GM12801 (cell line): ENCODE results near the gene USP46.

ENCODE experiments used
- TF ChIP-seq, protein P1 (sequence below): IDR thresholded peaks from one replicate; pipeline ENCODE4 v1.5.1; 2011; ENCODE audit warnings: control low read depth; ENCODE audit not compliant: insufficient read length; ENCODE audit errors: extremely low read depth

The USP46 gene

DNA sequence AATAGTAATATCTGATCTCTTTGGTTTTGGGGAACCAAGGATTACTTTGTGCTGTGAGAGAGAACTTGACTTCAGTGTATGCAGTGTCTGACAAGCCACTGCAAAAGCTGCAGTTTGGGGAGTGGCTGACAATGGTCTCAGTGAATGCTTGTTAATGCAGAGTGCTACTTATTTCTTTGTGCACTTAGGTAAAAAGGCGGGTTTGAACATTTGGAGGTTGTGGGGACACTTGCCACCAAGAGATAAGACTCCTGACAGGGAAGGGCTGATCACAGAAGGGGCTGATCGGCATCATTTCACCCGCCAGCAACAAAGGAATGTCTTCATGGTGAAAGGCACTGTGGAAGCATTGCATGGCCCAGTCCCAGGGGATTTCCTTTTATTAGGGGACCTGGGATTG, 28.6 kb upstream of the USP46 start:
- TF ChIP-seq, protein P1, sequence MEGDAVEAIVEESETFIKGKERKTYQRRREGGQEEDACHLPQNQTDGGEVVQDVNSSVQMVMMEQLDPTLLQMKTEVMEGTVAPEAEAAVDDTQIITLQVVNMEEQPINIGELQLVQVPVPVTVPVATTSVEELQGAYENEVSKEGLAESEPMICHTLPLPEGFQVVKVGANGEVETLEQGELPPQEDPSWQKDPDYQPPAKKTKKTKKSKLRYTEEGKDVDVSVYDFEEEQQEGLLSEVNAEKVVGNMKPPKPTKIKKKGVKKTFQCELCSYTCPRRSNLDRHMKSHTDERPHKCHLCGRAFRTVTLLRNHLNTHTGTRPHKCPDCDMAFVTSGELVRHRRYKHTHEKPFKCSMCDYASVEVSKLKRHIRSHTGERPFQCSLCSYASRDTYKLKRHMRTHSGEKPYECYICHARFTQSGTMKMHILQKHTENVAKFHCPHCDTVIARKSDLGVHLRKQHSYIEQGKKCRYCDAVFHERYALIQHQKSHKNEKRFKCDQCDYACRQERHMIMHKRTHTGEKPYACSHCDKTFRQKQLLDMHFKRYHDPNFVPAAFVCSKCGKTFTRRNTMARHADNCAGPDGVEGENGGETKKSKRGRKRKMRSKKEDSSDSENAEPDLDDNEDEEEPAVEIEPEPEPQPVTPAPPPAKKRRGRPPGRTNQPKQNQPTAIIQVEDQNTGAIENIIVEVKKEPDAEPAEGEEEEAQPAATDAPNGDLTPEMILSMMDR = no peak

DNA sequence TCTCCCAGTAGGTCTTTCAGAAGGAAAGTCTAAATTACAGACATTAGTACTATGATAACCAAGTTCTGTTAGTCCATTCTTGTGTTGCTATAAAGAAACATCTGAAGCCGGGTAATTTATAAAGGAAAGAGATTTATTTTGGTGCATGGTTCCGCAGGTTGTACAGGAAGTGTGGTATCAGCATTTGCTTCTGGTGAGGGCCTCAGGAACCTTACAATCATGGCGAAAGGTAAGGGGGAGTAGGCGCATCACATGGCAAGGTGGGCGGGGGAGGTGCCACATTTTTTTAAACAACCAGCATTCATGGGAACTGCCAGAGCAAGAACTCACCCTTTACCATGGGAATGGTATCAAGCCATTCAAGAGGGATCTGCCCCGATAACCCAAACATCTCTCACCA, 26.2 kb upstream of the USP46 start:
- TF ChIP-seq, protein P1 = no peak

DNA sequence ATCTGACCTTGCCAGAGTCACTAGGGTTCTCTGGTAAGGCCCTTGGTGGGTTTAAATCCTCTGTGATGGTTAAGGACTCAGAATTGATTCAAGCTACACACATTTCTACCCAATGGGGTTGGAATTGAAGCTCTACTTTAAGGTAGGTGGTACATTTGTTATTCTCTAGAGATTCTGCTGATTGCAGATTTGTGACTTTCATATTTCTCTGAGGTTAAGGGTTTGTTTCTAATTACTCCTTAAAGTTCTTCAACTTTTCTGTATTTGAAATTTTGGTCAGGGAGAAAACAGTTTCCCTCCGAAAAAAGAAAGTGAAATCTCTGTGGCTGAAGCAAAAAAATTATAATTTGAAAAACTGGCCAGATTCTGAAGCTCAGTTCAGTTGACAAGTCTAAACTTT, 25.8 kb upstream of the USP46 start:
- TF ChIP-seq, protein P1 = no peak

DNA sequence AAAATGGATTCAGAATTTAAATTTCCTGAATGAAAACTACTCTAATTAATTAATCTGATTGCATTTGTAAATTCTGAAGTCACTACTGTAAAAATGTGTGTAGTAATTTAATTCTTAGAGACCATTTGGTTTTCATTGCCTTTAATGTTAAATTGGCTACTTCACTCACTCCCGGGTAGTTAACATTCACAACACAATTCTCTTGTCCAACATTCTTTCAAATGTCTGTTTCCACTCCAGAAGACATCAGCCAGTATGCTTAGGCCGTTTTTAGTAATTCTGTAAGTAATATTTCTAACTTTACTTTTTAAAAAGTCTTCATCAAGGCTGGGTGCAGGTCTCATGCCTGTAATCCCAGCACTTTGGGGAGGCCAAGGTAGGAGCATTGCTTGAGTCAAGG, 21.3 kb upstream of the USP46 start:
- TF ChIP-seq, protein P1 = no peak

DNA sequence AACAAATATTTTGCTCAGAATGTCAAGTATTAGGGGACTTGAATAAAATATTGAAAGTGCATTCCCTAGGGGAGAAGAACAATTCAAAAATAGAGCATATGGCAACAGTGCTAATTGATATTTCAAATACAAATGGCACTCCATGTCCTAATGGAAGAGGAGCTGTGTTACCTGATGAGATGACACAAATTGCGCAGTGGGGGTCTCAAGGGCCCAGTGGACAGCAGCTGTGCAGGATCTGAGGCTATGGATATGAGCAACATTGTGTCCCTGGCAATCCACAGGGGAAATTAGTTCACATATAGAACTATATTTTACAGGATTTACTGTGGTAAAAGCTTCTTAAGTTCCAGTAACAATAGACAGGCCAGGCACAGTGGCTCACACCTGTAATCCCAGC, 17.4 kb upstream of the USP46 start:
- TF ChIP-seq, protein P1 = no peak

DNA sequence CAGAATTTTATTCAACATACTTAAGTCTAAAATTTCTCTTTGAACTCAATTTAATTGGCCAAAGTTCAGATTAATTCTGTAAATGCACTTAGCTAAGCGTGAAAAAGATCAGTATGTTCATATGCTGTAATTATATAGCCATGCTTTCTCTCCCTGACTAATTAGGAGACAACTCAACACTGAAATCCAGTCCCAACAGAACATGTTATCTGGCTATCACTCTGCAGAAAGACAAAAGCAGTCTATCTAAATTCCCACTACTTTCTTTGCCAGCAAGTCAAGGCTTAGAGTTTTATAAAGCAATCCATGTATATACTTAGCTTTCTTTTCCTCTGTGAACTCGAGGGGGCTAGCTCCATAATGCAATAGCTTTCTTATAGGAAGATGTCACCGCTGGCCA, 16.0 kb upstream of the USP46 start:
- TF ChIP-seq, protein P1 = no peak

DNA sequence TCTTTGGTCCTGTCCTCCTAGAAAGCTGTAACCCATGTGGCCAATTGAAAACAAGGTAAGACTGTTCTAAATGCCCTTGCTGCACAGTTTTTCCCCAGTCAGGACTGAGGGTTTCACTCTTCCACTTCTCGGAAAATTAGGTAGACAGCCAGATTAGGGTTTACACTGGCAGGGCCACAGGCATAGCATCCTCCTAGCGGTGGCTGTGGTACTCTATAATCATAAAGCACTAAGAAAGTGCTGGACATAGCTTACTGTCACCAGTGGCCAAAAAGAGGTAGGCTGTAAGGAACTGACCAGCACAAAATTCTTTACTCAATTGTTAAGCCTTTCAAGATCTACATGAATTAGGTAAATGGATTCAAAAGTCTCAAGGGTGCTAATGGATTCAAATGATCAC, 11.6 kb upstream of the USP46 start:
- TF ChIP-seq, protein P1 = no peak

DNA sequence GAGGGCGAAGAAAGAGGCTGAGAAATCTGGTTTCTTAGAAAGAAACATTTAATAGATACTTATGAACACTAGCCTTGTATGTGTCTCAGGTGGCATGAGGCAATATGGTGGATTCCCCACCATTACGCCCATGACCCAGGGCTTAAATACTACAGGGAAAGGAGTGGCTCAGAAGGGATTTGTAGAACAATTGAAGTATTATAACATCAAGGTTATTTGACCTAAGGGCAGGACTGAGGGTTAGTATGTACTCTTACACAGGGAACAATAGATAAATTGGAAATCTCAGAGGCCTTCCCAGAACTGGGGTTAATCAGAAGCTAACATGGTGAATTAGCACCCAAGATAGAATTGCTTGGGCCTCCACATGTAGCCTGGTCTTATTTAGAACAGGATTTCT, 11.0 kb upstream of the USP46 start:
- TF ChIP-seq, protein P1 = no peak
